Measurements from ENCODE around the gene GIT2. TPM values are rescaled to one million over a fixed set of nuclear protein-coding genes. Genes with fewer than 3 reads are reported as not detected.
A peak's percentile ranks its signal among the peaks of the same experiment; 100 is the strongest.

GIT2 gene
- total and polyA plus RNA-seq, 9 donors, result 17.4 to 58.8 (median 43.7) TPM

GRCh38 chr12:109998904-109999648 lies 2.9 kb upstream of the GIT2 start, which contains the start of gene ANKRD13A:
Gene ANKRD13A (plus strand): TSS chr12:109999430. CDS start chr12:109999689, 259 bp downstream.
- H3K36me3 ChIP-seq, result no peaks in the 10 kb centered on the region
- no peaks in the 10 kb centered on the region for H3K9me3 ChIP-seq
- H3K4me3 ChIP-seq, result peak within 1 kb of the TSS; percentile 71
- TF ChIP-seq POLR2A (IDR thresholded peaks at IDR 0.05) (no peak), EP300 (IDR thresholded peaks at IDR 0.05) (no peak)
- TF ChIP-seq, protein P1, sequence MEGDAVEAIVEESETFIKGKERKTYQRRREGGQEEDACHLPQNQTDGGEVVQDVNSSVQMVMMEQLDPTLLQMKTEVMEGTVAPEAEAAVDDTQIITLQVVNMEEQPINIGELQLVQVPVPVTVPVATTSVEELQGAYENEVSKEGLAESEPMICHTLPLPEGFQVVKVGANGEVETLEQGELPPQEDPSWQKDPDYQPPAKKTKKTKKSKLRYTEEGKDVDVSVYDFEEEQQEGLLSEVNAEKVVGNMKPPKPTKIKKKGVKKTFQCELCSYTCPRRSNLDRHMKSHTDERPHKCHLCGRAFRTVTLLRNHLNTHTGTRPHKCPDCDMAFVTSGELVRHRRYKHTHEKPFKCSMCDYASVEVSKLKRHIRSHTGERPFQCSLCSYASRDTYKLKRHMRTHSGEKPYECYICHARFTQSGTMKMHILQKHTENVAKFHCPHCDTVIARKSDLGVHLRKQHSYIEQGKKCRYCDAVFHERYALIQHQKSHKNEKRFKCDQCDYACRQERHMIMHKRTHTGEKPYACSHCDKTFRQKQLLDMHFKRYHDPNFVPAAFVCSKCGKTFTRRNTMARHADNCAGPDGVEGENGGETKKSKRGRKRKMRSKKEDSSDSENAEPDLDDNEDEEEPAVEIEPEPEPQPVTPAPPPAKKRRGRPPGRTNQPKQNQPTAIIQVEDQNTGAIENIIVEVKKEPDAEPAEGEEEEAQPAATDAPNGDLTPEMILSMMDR (IDR thresholded peaks at IDR 0.05), result peak in 1 of 3 donors; percentile 3
- H3K27me3 ChIP-seq, result no peaks in the 10 kb centered on the region
- intact Hi-C loops (cut with DNase I), result loop anchor here in 2 of 4 donors (5.0 to 10.0 kb wide), 2 partner anchors 64 to 67 kb away; no protein-coding TSS in a partner anchor
- peaks cover 7% of the 10 kb centered on the region for H3K4me1 ChIP-seq (ENCODE audit: insufficient read depth)
- peak; percentile 90 to 91 (median 91) for DNase-seq
- peak within 1 kb of the TSS; percentile 60 to 74 for H3K27ac ChIP-seq
- 0 to 1% (median 0%) methylated on average over 39 to 62 of the region's 62 CpGs for WGBS, 3 donors

DNA sequence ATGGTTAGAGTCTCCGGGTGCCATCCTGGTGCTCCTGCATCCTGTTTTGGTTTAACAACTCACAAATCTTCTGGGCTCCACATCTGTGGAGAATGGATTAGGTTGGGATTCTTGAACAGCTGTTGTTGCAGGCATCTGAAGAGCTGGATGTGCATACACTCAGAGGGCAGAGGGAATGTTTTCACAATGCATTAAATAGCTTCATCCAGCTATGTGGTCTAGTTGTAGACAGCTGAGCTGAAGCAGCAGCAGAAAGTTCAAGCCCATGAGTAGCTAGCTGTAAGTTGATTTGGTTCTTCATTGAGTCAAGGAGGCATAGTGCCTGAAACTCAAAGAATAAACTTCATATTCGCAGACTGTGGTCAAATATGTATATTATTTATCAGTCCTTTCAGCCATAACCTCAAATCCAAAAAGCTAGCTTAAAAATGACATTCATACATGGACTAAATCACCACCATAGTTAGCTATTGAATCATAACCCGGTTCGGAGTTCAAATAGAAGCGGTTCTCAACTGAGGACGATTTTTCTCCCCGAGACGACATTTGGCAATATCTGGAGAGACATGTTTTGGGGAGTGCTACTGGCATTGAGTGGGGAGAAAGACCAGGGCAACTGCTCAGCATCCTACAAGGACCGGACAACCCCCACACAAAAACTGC lies 2.2 kb upstream of the GIT2 start:
- WGBS, 3 donors, result 47 to 51% (median 51%) methylated on average over 9 of the region's 9 CpGs

DNA sequence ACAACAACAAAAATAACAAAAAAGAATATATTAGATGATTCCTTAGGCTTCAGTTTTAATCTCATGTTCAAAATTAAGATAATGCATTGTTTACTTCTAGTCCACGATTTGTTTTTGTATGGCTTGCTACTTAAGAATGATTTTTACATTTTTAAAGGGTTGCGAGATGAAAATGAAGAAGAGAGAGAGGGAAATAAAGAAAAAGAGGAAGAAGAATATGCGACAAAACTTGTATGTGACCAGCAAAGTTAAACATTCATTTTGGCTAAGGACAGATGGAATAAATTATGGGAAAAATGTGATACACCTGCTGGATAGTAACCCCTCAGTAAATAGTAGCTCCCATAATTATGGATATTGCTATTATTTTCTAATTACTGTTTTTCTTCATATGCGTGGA lies 1.2 kb upstream of the GIT2 start:
- intact Hi-C loops (cut with DNase I), result loop anchor here in 2 of 4 donors (5.0 to 10.0 kb wide), 2 partner anchors 63 to 65 kb away; no protein-coding TSS in a partner anchor
- Histone ChIP-seq H3K27ac (no peak overlapping the region), H3K4me1 (ENCODE audit: insufficient read depth) (peaks cover 7% of the 10 kb centered on the region), H3K9me3 (no peaks in the 10 kb centered on the region), H3K27me3 (no peaks in the 10 kb centered on the region), H3K36me3 (no peaks in the 10 kb centered on the region), H3K4me3 (no peak overlapping the region)
- TF ChIP-seq, protein P1 (IDR thresholded peaks at IDR 0.05), result no peak
- no peak for TF ChIP-seq POLR2A (IDR thresholded peaks at IDR 0.05)
- no peak for TF ChIP-seq EP300 (IDR thresholded peaks at IDR 0.05)
- 84 to 86% (median 85%) methylated on average over 4 of the region's 4 CpGs for WGBS, 3 donors
- no peak for DNase-seq

More for the DNA sequence above, 2.2 kb upstream of the GIT2 start:
- Histone ChIP-seq H3K27me3 (no peaks in the 10 kb centered on the region), H3K36me3 (no peaks in the 10 kb centered on the region), H3K27ac (no peak overlapping the region), H3K4me1 (ENCODE audit: insufficient read depth) (peaks cover 7% of the 10 kb centered on the region), H3K9me3 (no peaks in the 10 kb centered on the region), H3K4me3 (peak overlapping the region; percentile 71)
- intact Hi-C loops (cut with DNase I), result loop anchor here in 2 of 4 donors (5.0 to 10.0 kb wide), 2 partner anchors 64 to 66 kb away; no protein-coding TSS in a partner anchor
- TF ChIP-seq EP300 (IDR thresholded peaks at IDR 0.05) (no peak), POLR2A (IDR thresholded peaks at IDR 0.05) (no peak)
- TF ChIP-seq, protein P1 (IDR thresholded peaks at IDR 0.05), result no peak
- no peak for DNase-seq

DNA sequence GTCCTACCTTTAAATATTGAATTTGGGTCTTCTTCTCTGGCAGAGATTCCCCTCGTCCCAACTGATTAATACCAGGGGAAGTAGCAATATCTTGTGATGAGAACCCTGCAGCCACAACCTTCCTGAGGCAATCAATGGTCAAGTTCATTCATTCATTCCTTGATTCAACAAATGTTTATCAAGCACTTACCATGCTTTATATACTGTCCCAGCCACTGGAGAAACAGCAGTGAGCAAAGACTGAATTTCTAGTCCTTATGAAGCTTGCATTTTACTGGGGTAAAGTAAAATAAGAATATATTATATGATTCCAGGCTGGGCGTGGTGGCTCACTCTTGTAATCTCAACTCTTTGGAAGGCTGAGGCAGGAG lies 300 bp upstream of the GIT2 start:
- DNase-seq, result no peak
- 46 to 50% (median 47%) methylated on average over 2 of the region's 2 CpGs for WGBS, 3 donors
- no peak overlapping the region for H3K27ac ChIP-seq
- peak overlapping the region; percentile 98 for H3K4me3 ChIP-seq
- peaks cover 6% of the 10 kb centered on the region for H3K4me1 ChIP-seq (ENCODE audit: insufficient read depth)
- intact Hi-C loops (cut with DNase I), result loop anchor here in 2 of 4 donors (5.0 to 10.0 kb wide), 2 partner anchors 62 to 64 kb away; no protein-coding TSS in a partner anchor
- TF ChIP-seq EP300 (IDR thresholded peaks at IDR 0.05) (no peak), POLR2A (IDR thresholded peaks at IDR 0.05) (no peak)
- TF ChIP-seq, protein P1 (IDR thresholded peaks at IDR 0.05), result no peak
- no peaks in the 10 kb centered on the region for H3K27me3 ChIP-seq
- H3K36me3 ChIP-seq, result no peaks in the 10 kb centered on the region
- H3K9me3 ChIP-seq, result no peaks in the 10 kb centered on the region
